ENCODE data around the gene CCL27.

Gene CCL27

GRCh38 chr9:34633166-34633565 lies 29.3 kb downstream of the CCL27 start:
- H3K4me3 ChIP-seq (ENCODE audit: low read length, poor library complexity, severe bottlenecking) = no peak overlapping the region
- H3K9me3 ChIP-seq (ENCODE audit: insufficient read depth, low read depth, low read length) = no peaks in the 10 kb centered on the region
- no peak overlapping the region for H2AFZ ChIP-seq (ENCODE audit: low read length)
- no peak overlapping the region for H3K9ac ChIP-seq (ENCODE audit: low read depth, low read length, poor library complexity, severe bottlenecking)
- no peaks in the 10 kb centered on the region for H3K9me2 ChIP-seq (replicated peaks; ENCODE audit: low read depth, low read length)
- H3K27me3 ChIP-seq (ENCODE audit: insufficient read depth, low read length, poor library complexity, severe bottlenecking) = peaks cover 20% of the 10 kb centered on the region
- H4K20me1 ChIP-seq (ENCODE audit: insufficient read depth, low read length, poor library complexity, severe bottlenecking) = peaks cover 13% of the 10 kb centered on the region
- no peaks in the 10 kb centered on the region for H3F3A ChIP-seq (ENCODE audit: low read depth)
- peaks cover 21% of the 10 kb centered on the region for H3K4me1 ChIP-seq (ENCODE audit: insufficient read depth, low read length, poor library complexity, severe bottlenecking)
- no peak for TF ChIP-seq CTCF (conservative IDR thresholded peaks at IDR 0.05; ENCODE audit: low read length)
- TF ChIP-seq EZH2phosphoT487 (IDR thresholded peaks at IDR 0.05; ENCODE audit: borderline replicate concordance) = no peak
- H3K36me3 ChIP-seq (ENCODE audit: insufficient read depth, low read length) = no peaks in the 10 kb centered on the region
- peaks cover 25% of the 10 kb centered on the region for H3K79me2 ChIP-seq (ENCODE audit: insufficient read depth, low read length)
- no peak overlapping the region for H3K4me2 ChIP-seq (ENCODE audit: low read depth, low read length, poor library complexity, severe bottlenecking)

- H3K27me3 ChIP-seq (ENCODE audit: insufficient read depth, low read length, poor library complexity, severe bottlenecking) = peaks cover 35% of the 10 kb centered on the region
- H3K4me3 ChIP-seq (ENCODE audit: low read length, poor library complexity, severe bottlenecking) = no peak overlapping the region
- no peak overlapping the region for H2AFZ ChIP-seq (ENCODE audit: low read length)
- H3K9ac ChIP-seq (ENCODE audit: low read depth, low read length, poor library complexity, severe bottlenecking) = no peak overlapping the region
- H3K4me2 ChIP-seq (ENCODE audit: low read depth, low read length, poor library complexity, severe bottlenecking) = no peak overlapping the region
- H3K4me1 ChIP-seq (ENCODE audit: insufficient read depth, low read length, poor library complexity, severe bottlenecking) = peaks cover 5% of the 10 kb centered on the region
- no peaks in the 10 kb centered on the region for H3K9me3 ChIP-seq (ENCODE audit: insufficient read depth, low read depth, low read length)
- H3F3A ChIP-seq (ENCODE audit: low read depth) = no peaks in the 10 kb centered on the region
- TF ChIP-seq EZH2phosphoT487 (IDR thresholded peaks at IDR 0.05; ENCODE audit: borderline replicate concordance) = no peak
- no peak for TF ChIP-seq CTCF (conservative IDR thresholded peaks at IDR 0.05; ENCODE audit: low read length)
- no peaks in the 10 kb centered on the region for H3K36me3 ChIP-seq (ENCODE audit: insufficient read depth, low read length)
- H3K9me2 ChIP-seq (replicated peaks; ENCODE audit: low read depth, low read length) = no peaks in the 10 kb centered on the region
- H3K79me2 ChIP-seq (ENCODE audit: insufficient read depth, low read length) = peaks cover 6% of the 10 kb centered on the region; the same call in 1 of the 2 replicates
- H4K20me1 ChIP-seq (ENCODE audit: insufficient read depth, low read length, poor library complexity, severe bottlenecking) = peaks cover 2% of the 10 kb centered on the region
Measured at GRCh38 chr9:34630402-34631154, 31.9 kb downstream of the CCL27 start.

- Histone ChIP-seq H3K9me3 (ENCODE audit: insufficient read depth, low read depth, low read length) (no peaks in the 10 kb centered on the region), H3K79me2 (ENCODE audit: insufficient read depth, low read length) (no peaks in the 10 kb centered on the region), H3K9ac (ENCODE audit: low read depth, low read length, poor library complexity, severe bottlenecking) (no peak overlapping the region), H3F3A (ENCODE audit: low read depth) (no peaks in the 10 kb centered on the region), H3K27me3 (ENCODE audit: insufficient read depth, low read length, poor library complexity, severe bottlenecking) (peaks cover 35% of the 10 kb centered on the region), H3K4me2 (ENCODE audit: low read depth, low read length, poor library complexity, severe bottlenecking) (no peak overlapping the region), H3K4me3 (ENCODE audit: low read length, poor library complexity, severe bottlenecking) (no peak overlapping the region), H3K9me2 (replicated peaks; ENCODE audit: low read depth, low read length) (no peaks in the 10 kb centered on the region), H3K36me3 (ENCODE audit: insufficient read depth, low read length) (no peaks in the 10 kb centered on the region), H2AFZ (ENCODE audit: low read length) (no peak overlapping the region), H4K20me1 (ENCODE audit: insufficient read depth, low read length, poor library complexity, severe bottlenecking) (no peaks in the 10 kb centered on the region), H3K4me1 (ENCODE audit: insufficient read depth, low read length, poor library complexity, severe bottlenecking) (no peaks in the 10 kb centered on the region)
- TF ChIP-seq EZH2phosphoT487 (IDR thresholded peaks at IDR 0.05; ENCODE audit: borderline replicate concordance) = no peak
- TF ChIP-seq CTCF (conservative IDR thresholded peaks at IDR 0.05; ENCODE audit: low read length) = no peak
Measured at GRCh38 chr9:34629491-34629808, 33.0 kb downstream of the CCL27 start.
